WTC11 (cell line): Measurements from ENCODE around the gene RAP1GDS1. TPM values are rescaled to one million over a fixed set of nuclear protein-coding genes. Genes with fewer than 3 reads are reported as not detected.

Source experiments
- ATAC-seq: fragments of 200-7000 bp; cut with Tn5 transposase; 2 replicates; pipeline ENCODE4 v1.10.0; 2021; ENCODE audit warnings: mild to moderate bottlenecking, moderate library complexity
- CTCF ChIA-PET: fragments of 300-600 bp; sonication (Branson Sonifier 250); formaldehyde crosslinking; loops from one replicate; lab custom pipeline; 2021; ENCODE audit warnings: antibody characterized with exemption; lab: Charles Lee
- POLR2A ChIA-PET: fragments of 350-600 bp; sonication (Branson Sonifier 250); formaldehyde crosslinking; loops from one replicate; lab custom pipeline; 2021; ENCODE audit warnings: antibody characterized with exemption; lab: Charles Lee
- DNase-seq: peaks from one replicate; pipeline ENCODE4 v3.0.0; 2021; ENCODE audit warnings: low spot score
- H3K27ac Mint-ChIP-seq: 2 replicates; pipeline ENCODE4 v1.8.0; 2021; ENCODE audit warnings: mixed read lengths
- H3K27me3 Mint-ChIP-seq: 2 replicates; pipeline ENCODE4 v1.8.0; 2021; ENCODE audit warnings: low read depth, mild to moderate bottlenecking, moderate library complexity, mixed read lengths
- H3K36me3 Mint-ChIP-seq: 2 replicates; pipeline ENCODE4 v1.8.0; 2021; ENCODE audit warnings: mixed read lengths
- H3K4me1 Mint-ChIP-seq: 2 replicates; pipeline ENCODE4 v1.8.0; 2022; ENCODE audit warnings: mixed read lengths
- H3K4me3 Mint-ChIP-seq: 2 replicates; pipeline ENCODE4 v1.8.0; 2021; ENCODE audit warnings: mild to moderate bottlenecking, moderate library complexity, mixed read lengths
- H3K9me3 Mint-ChIP-seq: 2 replicates; pipeline ENCODE4 v1.8.0; 2021; ENCODE audit warnings: mixed read lengths
- ATF1 ChIP-seq: sonication (generic); formaldehyde crosslinking; IDR thresholded peaks from 2 replicates; pipeline ENCODE4 v1.8.1; 2023; ENCODE audit warnings: mild to moderate bottlenecking, moderate library complexity, missing genetic modification reagents
- FOXK1 ChIP-seq: sonication (generic); formaldehyde crosslinking; IDR thresholded peaks from 2 replicates; pipeline ENCODE4 v1.8.0; 2022; ENCODE audit warnings: mild to moderate bottlenecking, moderate library complexity, missing genetic modification reagents
- GABPB1 ChIP-seq: sonication (generic); formaldehyde crosslinking; IDR thresholded peaks from 2 replicates; pipeline ENCODE4 v1.8.1; 2023; ENCODE audit warnings: mild to moderate bottlenecking, missing genetic modification reagents
- GRHL2 ChIP-seq: fragments of 250-450 bp; sonication (Bioruptor Pico); IDR thresholded peaks from 2 replicates; pipeline ENCODE4 v1.8.0; 2022; ENCODE audit warnings: mild to moderate bottlenecking, moderate library complexity; ENCODE audit not compliant: insufficient replicate concordance, severe bottlenecking
- NFATC4 ChIP-seq: fragments of 250-450 bp; sonication (Bioruptor Pico); IDR thresholded peaks from 2 replicates; pipeline ENCODE4 v1.9.0; 2021; ENCODE audit warnings: mild to moderate bottlenecking
- OVOL2 ChIP-seq: fragments of 250-450 bp; sonication (Bioruptor Pico); IDR thresholded peaks from 2 replicates; pipeline ENCODE4 v1.9.0; 2021; ENCODE audit warnings: mild to moderate bottlenecking, borderline replicate concordance
- ZNF396 ChIP-seq: fragments of 250-450 bp; sonication (Bioruptor Pico); IDR thresholded peaks from 2 replicates; pipeline ENCODE4 v1.8.0; 2021; ENCODE audit warnings: mild to moderate bottlenecking, moderate library complexity, borderline replicate concordance
- total RNA-seq: library from RNA; stranded (reverse); gene quantifications from 3 replicates; pipeline ENCODE4 v1.2.3, GENCODE V29; 2021
- TF ChIP-seq, protein P1 (sequence below): sonication (generic); formaldehyde crosslinking; IDR thresholded peaks from 2 replicates; pipeline ENCODE4 v1.8.1; 2022; ENCODE audit warnings: low read depth, mild to moderate bottlenecking, moderate library complexity, missing genetic modification reagents, borderline replicate concordance
- TF ChIP-seq, protein P2 (sequence below): fragments of 250-450 bp; sonication (Bioruptor Pico); conservative IDR thresholded peaks from 2 replicates; pipeline ENCODE4 v1.9.0; 2021; ENCODE audit warnings: mild to moderate bottlenecking
- TF ChIP-seq, protein P3 (sequence below): sonication (generic); formaldehyde crosslinking; IDR thresholded peaks from 2 replicates; pipeline ENCODE4 v1.8.0; 2022; ENCODE audit warnings: mild to moderate bottlenecking, missing genetic modification reagents
- TF ChIP-seq, protein P4 (sequence below): sonication (generic); formaldehyde crosslinking; IDR thresholded peaks from 2 replicates; pipeline ENCODE4 v1.8.1; 2022; ENCODE audit warnings: mild to moderate bottlenecking, moderate library complexity, missing genetic modification reagents
- TF ChIP-seq, protein P5 (sequence below): sonication (generic); formaldehyde crosslinking; IDR thresholded peaks from 2 replicates; pipeline ENCODE4 v1.8.1; 2023; ENCODE audit warnings: mild to moderate bottlenecking, moderate library complexity, missing genetic modification reagents
- TF ChIP-seq, protein P6 (sequence below): sonication (generic); formaldehyde crosslinking; IDR thresholded peaks from 2 replicates; pipeline ENCODE4 v1.8.1; 2023; ENCODE audit warnings: mild to moderate bottlenecking, missing genetic modification reagents, moderate library complexity

Gene RAP1GDS1
- total RNA-seq, 1 experiment from 2014 or later = 29.9 TPM

DNA sequence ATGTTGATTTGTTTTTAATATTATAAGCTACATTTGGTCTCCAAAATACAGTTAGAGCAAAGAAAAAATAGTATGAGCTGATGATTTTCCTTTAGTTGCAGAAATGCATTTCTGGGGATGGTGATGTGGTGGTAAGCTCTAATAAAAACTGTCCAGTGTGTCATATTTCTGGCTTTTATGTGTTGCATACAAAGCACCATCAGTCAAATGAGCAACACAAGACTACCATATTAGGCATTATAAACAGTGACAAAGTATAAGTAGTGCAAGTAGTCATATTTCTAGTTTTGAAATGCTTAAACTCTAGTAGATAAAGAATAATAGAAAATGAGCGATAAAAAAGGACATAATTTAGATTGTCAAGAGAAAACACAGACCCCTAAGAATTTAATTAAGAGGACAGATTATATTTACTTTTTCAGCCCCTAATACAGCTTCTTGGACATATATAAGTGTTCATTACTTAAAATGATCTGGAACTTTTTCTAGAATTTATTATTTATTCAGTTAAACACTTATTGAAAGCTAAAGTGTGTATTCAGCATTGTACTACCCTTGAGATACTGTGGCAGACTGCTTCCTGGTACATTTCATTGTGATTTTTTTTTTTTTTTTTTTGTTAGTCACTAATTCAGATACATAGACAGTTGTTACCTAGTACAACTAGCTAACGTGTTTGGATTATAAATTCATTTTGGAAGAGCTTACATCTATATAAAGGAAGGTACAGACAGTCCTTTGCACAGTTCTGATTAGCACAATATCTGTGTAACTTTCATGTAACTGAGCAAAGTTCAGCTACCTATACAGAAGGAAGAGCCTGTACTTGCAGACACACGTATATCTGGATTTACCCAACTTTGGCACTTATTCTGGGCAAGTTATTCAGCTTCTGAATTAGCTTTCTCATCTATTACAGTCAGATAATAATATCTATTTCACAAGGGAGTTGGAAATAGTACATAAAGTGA, 22.3 kb downstream of the RAP1GDS1 start (continued):
- TF ChIP-seq, protein P1, sequence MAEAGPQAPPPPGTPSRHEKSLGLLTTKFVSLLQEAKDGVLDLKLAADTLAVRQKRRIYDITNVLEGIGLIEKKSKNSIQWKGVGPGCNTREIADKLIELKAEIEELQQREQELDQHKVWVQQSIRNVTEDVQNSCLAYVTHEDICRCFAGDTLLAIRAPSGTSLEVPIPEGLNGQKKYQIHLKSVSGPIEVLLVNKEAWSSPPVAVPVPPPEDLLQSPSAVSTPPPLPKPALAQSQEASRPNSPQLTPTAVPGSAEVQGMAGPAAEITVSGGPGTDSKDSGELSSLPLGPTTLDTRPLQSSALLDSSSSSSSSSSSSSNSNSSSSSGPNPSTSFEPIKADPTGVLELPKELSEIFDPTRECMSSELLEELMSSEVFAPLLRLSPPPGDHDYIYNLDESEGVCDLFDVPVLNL = no peak
- TF ChIP-seq GABPB1 (CRISPR knock-in tag) (no peak), GRHL2 (no peak), OVOL2 (CRISPR knock-in tag) (no peak), NFATC4 (CRISPR knock-in tag) (no peak)
- TF ChIP-seq, protein P2, sequence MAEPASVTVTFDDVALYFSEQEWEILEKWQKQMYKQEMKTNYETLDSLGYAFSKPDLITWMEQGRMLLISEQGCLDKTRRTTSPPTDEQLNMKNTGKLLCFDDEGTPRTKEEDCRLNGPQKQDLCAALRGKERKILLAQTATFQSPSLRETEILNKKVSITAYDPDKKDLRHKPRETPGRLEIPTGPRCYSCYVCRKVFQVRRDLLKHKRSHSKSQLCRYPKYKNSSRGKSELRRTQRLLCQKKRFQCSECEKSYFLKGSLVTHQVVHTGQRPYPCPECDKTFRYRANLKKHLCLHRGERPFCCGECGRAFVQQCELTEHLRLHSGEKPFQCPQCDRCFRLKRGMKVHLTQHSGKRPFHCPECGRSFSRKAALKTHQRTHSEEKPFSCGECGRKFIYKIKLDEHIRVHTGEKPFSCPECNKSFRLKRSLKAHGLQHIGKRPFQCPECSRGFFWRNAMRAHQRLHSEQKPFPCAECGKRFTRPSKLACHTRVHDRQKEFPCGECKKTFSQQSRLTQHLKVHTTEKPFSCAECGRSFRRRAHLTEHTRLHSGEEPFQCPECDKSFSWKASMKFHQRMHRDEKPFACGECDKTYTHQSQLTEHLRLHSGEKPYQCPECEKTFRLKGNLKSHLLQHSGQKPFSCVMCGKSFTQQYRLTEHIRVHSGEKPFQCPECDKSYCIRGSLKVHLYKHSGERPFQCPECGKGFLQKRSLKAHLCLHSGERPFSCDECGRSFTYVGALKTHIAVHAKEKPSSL (CRISPR knock-in tag) = no peak
- TF ChIP-seq, protein P3, sequence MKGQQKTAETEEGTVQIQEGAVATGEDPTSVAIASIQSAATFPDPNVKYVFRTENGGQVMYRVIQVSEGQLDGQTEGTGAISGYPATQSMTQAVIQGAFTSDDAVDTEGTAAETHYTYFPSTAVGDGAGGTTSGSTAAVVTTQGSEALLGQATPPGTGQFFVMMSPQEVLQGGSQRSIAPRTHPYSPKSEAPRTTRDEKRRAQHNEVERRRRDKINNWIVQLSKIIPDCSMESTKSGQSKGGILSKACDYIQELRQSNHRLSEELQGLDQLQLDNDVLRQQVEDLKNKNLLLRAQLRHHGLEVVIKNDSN (CRISPR knock-in tag) = no peak
- TF ChIP-seq, protein P4, sequence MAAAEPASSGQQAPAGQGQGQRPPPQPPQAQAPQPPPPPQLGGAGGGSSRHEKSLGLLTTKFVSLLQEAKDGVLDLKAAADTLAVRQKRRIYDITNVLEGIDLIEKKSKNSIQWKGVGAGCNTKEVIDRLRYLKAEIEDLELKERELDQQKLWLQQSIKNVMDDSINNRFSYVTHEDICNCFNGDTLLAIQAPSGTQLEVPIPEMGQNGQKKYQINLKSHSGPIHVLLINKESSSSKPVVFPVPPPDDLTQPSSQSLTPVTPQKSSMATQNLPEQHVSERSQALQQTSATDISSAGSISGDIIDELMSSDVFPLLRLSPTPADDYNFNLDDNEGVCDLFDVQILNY (CRISPR knock-in tag) = no peak

DNA sequence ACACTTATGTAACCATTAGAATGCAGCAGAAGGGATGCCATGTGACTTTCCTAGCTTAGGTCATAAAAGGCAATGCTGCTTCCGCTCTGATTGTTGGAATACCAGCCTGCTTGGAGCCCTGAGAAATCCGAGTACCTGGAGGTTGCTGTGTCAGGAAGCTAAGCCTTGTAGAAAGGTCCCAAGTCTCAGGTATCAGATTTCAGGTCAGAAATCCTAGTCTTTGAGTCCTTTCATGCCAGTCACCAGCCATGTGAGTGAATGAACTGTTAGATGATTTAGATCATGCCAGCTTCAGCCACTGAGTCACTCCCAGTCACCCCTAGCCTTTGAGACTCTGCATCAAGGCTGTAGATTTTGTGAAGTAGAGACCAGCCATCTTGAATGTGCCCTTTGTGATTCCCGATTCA, 23.5 kb downstream of the RAP1GDS1 start:
- Mint-ChIP-seq H3K4me3 (peak overlapping the region; percentile 24; the same call in 1 of the 2 replicates), H3K36me3 (peaks cover 14% of the 10 kb centered on the region), H3K4me1 (peaks cover 22% of the 10 kb centered on the region), H3K9me3 (peaks cover 11% of the 10 kb centered on the region), H3K27me3 (no peaks in the 10 kb centered on the region), H3K27ac (peak overlapping the region; percentile 96)
- peak; percentile 100 for ATAC-seq
- CTCF ChIA-PET = interaction anchor here (0.7 kb wide), 1 partner anchor 141 kb away, joined by 3 read pairs; the partner anchor contains the start of gene STPG2
- POLR2A ChIA-PET = interaction anchor here (0.6 to 1.9 kb wide), 2 partner anchors 8 to 24 kb away, joined by 6 to 8 read pairs; partner anchors contain the start of gene RAP1GDS1
- TF ChIP-seq ATF1 (CRISPR knock-in tag) (no peak), FOXK1 (CRISPR knock-in tag) (no peak), ZNF396 (0 out of 2 replicates have a peak, but pooled peaks have one; percentile 31)
- TF ChIP-seq, protein P3 (CRISPR knock-in tag) = peak; percentile 64; the same call in 1 of the 2 replicates
- TF ChIP-seq, protein P5, sequence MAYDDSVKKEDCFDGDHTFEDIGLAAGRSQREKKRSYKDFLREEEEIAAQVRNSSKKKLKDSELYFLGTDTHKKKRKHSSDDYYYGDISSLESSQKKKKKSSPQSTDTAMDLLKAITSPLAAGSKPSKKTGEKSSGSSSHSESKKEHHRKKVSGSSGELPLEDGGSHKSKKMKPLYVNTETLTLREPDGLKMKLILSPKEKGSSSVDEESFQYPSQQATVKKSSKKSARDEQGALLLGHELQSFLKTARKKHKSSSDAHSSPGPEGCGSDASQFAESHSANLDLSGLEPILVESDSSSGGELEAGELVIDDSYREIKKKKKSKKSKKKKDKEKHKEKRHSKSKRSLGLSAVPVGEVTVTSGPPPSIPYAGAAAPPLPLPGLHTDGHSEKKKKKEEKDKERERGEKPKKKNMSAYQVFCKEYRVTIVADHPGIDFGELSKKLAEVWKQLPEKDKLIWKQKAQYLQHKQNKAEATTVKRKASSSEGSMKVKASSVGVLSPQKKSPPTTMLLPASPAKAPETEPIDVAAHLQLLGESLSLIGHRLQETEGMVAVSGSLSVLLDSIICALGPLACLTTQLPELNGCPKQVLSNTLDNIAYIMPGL (CRISPR knock-in tag) = no peak
- TF ChIP-seq, protein P6, sequence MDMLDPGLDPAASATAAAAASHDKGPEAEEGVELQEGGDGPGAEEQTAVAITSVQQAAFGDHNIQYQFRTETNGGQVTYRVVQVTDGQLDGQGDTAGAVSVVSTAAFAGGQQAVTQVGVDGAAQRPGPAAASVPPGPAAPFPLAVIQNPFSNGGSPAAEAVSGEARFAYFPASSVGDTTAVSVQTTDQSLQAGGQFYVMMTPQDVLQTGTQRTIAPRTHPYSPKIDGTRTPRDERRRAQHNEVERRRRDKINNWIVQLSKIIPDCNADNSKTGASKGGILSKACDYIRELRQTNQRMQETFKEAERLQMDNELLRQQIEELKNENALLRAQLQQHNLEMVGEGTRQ (CRISPR knock-in tag) = peak; percentile 80
- peak; percentile 31 for DNase-seq
